A549 (cell line): ENCODE measurements around the gene AUTS2.

Experiments
- FOXS1 ChIP-seq: fragments of 250-450 bp; sonication (Bioruptor Pico); IDR thresholded peaks from 2 replicates; pipeline ENCODE4 v1.5.0; 2020; ENCODE audit warnings: mild to moderate bottlenecking, moderate library complexity
- HDAC2 ChIP-seq: fragments of 200-600 bp; sonication (generic); IDR thresholded peaks from 2 replicates; pipeline ENCODE4 v1.6.1; 2016
- HOXB13 ChIP-seq: fragments of 250-450 bp; sonication (Bioruptor Pico); IDR thresholded peaks from 2 replicates; pipeline ENCODE4 v1.5.0; 2020; ENCODE audit warnings: low read depth, mild to moderate bottlenecking, moderate library complexity
- HOXB5 ChIP-seq: fragments of 250-450 bp; sonication (Bioruptor Pico); IDR thresholded peaks from 2 replicates; pipeline ENCODE4 v1.5.0; 2020; ENCODE audit warnings: mild to moderate bottlenecking, moderate library complexity
- MYC ChIP-seq: IDR thresholded peaks from 2 replicates; pipeline ENCODE4 v1.6.1; 2012; ENCODE audit warnings: mild to moderate bottlenecking, inconsistent platforms, low read length, improper control_type of control experiment, borderline replicate concordance
- POLR2A ChIP-seq: IDR thresholded peaks from 2 replicates; pipeline ENCODE4 v1.6.1; 2012; ENCODE audit warnings: mild to moderate bottlenecking, low read length
- POLR2AphosphoS2 ChIP-seq: conservative IDR thresholded peaks from 2 replicates; pipeline ENCODE4 v1.6.1; 2012; ENCODE audit warnings: low read length, improper control_type of control experiment, inconsistent platforms
- RNF2 ChIP-seq: fragments of 200-600 bp; sonication (generic); IDR thresholded peaks from 2 replicates; pipeline ENCODE4 v1.6.1; 2016; ENCODE audit warnings: low read depth, mild to moderate bottlenecking, antibody characterized with exemption, moderate library complexity, borderline replicate concordance
- SMC3 ChIP-seq: fragments of >200 bp; sonication (Bioruptor Twin); formaldehyde crosslinking; IDR thresholded peaks from 3 replicates; pipeline ENCODE4 v1.6.1; 2018; ENCODE audit warnings: inconsistent platforms
- TF ChIP-seq, protein P1 (sequence below): fragments of >200 bp; sonication (Bioruptor Twin); formaldehyde crosslinking; IDR thresholded peaks from 3 replicates; pipeline ENCODE4 v1.5.1; 2016
- TF ChIP-seq, protein P2 (sequence below): fragments of 200-600 bp; sonication (generic); IDR thresholded peaks from 2 replicates; pipeline ENCODE4 v1.6.1; 2016; ENCODE audit warnings: antibody characterized with exemption, mild to moderate bottlenecking, moderate library complexity
- TF ChIP-seq, protein P3 (sequence below): IDR thresholded peaks from 2 replicates; pipeline ENCODE4 v1.6.1; 2012

- TF ChIP-seq, protein P1, sequence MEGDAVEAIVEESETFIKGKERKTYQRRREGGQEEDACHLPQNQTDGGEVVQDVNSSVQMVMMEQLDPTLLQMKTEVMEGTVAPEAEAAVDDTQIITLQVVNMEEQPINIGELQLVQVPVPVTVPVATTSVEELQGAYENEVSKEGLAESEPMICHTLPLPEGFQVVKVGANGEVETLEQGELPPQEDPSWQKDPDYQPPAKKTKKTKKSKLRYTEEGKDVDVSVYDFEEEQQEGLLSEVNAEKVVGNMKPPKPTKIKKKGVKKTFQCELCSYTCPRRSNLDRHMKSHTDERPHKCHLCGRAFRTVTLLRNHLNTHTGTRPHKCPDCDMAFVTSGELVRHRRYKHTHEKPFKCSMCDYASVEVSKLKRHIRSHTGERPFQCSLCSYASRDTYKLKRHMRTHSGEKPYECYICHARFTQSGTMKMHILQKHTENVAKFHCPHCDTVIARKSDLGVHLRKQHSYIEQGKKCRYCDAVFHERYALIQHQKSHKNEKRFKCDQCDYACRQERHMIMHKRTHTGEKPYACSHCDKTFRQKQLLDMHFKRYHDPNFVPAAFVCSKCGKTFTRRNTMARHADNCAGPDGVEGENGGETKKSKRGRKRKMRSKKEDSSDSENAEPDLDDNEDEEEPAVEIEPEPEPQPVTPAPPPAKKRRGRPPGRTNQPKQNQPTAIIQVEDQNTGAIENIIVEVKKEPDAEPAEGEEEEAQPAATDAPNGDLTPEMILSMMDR, result no peak
- TF ChIP-seq RNF2 (no peak), FOXS1 (CRISPR knock-in tag) (no peak), POLR2A (no peak), HDAC2 (no peak), SMC3 (no peak), HOXB5 (CRISPR knock-in tag) (no peak), POLR2AphosphoS2 (no peak), MYC (no peak), HOXB13 (no peak)
- TF ChIP-seq, protein P2, sequence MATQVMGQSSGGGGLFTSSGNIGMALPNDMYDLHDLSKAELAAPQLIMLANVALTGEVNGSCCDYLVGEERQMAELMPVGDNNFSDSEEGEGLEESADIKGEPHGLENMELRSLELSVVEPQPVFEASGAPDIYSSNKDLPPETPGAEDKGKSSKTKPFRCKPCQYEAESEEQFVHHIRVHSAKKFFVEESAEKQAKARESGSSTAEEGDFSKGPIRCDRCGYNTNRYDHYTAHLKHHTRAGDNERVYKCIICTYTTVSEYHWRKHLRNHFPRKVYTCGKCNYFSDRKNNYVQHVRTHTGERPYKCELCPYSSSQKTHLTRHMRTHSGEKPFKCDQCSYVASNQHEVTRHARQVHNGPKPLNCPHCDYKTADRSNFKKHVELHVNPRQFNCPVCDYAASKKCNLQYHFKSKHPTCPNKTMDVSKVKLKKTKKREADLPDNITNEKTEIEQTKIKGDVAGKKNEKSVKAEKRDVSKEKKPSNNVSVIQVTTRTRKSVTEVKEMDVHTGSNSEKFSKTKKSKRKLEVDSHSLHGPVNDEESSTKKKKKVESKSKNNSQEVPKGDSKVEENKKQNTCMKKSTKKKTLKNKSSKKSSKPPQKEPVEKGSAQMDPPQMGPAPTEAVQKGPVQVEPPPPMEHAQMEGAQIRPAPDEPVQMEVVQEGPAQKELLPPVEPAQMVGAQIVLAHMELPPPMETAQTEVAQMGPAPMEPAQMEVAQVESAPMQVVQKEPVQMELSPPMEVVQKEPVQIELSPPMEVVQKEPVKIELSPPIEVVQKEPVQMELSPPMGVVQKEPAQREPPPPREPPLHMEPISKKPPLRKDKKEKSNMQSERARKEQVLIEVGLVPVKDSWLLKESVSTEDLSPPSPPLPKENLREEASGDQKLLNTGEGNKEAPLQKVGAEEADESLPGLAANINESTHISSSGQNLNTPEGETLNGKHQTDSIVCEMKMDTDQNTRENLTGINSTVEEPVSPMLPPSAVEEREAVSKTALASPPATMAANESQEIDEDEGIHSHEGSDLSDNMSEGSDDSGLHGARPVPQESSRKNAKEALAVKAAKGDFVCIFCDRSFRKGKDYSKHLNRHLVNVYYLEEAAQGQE, result no peak
- TF ChIP-seq, protein P3, sequence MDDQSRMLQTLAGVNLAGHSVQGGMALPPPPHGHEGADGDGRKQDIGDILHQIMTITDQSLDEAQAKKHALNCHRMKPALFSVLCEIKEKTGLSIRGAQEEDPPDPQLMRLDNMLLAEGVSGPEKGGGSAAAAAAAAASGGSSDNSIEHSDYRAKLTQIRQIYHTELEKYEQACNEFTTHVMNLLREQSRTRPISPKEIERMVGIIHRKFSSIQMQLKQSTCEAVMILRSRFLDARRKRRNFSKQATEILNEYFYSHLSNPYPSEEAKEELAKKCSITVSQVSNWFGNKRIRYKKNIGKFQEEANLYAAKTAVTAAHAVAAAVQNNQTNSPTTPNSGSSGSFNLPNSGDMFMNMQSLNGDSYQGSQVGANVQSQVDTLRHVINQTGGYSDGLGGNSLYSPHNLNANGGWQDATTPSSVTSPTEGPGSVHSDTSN, result no peak
Measured at GRCh38 chr7:70466725-70467364, 868.6 kb downstream of the AUTS2 start.
